PC-9 (cell line): Measurements from ENCODE around the gene CLDN19.
"Not testable (repeated sequence)": the region's sequence is repeated elsewhere in the genome, so short reads cannot be mapped to it uniquely, and the experiment has no call there.

Experiments used
- EZH2 ChIP-seq: fragments of 200-600 bp; sonication (generic); IDR thresholded peaks from 2 replicates; pipeline ENCODE4 v1.8.0; 2017; ENCODE audit warnings: antibody characterized with exemption, low read depth
- TF ChIP-seq, protein P1 (sequence below): fragments of 200-600 bp; sonication (generic); conservative IDR thresholded peaks from 2 replicates; pipeline ENCODE4 v1.6.1; 2017; ENCODE audit warnings: mixed run types, antibody characterized with exemption, mild to moderate bottlenecking, moderate library complexity

DNA sequence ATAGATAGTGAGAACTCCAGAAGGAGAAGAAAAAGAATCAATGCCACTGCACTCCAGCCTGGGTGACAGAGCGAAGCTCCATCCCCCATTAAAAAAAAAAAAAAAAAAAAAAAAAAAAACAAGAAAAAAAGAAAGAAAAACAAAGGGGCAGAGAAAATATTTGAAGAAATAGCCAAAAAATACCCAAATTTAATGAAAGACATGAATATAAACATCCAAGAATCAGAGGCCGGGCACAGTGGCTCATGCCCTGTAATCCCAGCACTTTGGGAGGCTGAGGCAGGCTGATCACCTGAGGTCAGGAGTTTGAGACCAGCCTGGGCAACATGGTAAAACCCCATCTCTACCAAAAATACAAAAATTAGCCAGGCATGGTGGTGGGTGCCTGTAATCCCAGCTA lies 17.6 kb downstream of the CLDN19 start:
- TF ChIP-seq, protein P1, sequence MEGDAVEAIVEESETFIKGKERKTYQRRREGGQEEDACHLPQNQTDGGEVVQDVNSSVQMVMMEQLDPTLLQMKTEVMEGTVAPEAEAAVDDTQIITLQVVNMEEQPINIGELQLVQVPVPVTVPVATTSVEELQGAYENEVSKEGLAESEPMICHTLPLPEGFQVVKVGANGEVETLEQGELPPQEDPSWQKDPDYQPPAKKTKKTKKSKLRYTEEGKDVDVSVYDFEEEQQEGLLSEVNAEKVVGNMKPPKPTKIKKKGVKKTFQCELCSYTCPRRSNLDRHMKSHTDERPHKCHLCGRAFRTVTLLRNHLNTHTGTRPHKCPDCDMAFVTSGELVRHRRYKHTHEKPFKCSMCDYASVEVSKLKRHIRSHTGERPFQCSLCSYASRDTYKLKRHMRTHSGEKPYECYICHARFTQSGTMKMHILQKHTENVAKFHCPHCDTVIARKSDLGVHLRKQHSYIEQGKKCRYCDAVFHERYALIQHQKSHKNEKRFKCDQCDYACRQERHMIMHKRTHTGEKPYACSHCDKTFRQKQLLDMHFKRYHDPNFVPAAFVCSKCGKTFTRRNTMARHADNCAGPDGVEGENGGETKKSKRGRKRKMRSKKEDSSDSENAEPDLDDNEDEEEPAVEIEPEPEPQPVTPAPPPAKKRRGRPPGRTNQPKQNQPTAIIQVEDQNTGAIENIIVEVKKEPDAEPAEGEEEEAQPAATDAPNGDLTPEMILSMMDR, result not testable (repeated sequence)
- TF ChIP-seq EZH2, result not testable (repeated sequence)
